Pancreas (tissue), 10 donors: Measurements from ENCODE around the gene ACTG2. TPM values are rescaled to one million over a fixed set of nuclear protein-coding genes. Genes with fewer than 3 reads are reported as not detected.
"Not testable (repeated sequence)": the region's sequence is repeated elsewhere in the genome, so short reads cannot be mapped to it uniquely, and the experiment has no call there.

Source experiments
- ATAC-seq, 4 donors: fragments of 200-7000 bp; cut with Tn5 transposase; one replicate each; pipeline versions ENCODE4 v1.8.0 to v1.9.1; 2020; ENCODE audit warnings: mild to moderate bottlenecking in 4 of 4, moderate library complexity in 4 of 4
- DNase-seq, 6 donors: peaks; one replicate each; pipeline ENCODE4 v3.0.0-alpha.2; 2020
- FAIRE-seq: peaks from 2 replicates; lab custom pipeline; 2012; peaks lifted over from hg19 to GRCh38; lab: Jason Lieb, UNC
- H3K27ac ChIP-seq, 4 donors: fragments of 200-600 bp; sonication (generic); 1 replicate in 3 of 4; 2 replicates in 1 of 4; pipeline versions ENCODE4 v1.5.0 to v1.8.0; 2020
- H3K27me3 ChIP-seq, 4 donors: fragments of 200-600 bp; one replicate each; pipeline ENCODE4 v1.8.0; 2021
- H3K36me3 ChIP-seq, 3 donors: fragments of 200-600 bp; sonication (generic) in 1 of 3; one replicate each; pipeline versions ENCODE4 v1.5.0 to v1.8.0; 2020 to 2021
- H3K4me1 ChIP-seq, 3 donors: fragments of 200-600 bp; one replicate each; pipeline ENCODE4 v1.8.0; 2021
- H3K4me3 ChIP-seq, 4 donors: fragments of 200-600 bp; sonication (generic) in 2 of 4; one replicate each; pipeline versions ENCODE4 v1.5.0 to v1.8.0; 2020 to 2021
- H3K9me3 ChIP-seq, 4 donors: fragments of 200-600 bp; one replicate each; pipeline ENCODE4 v1.8.0; 2021
- CTCF ChIP-seq, 4 donors: fragments of 200-600 bp; sonication (generic) in 3 of 4; IDR thresholded peaks; one replicate each; pipeline versions ENCODE4 v1.5.0 to v1.8.0; 2021; ENCODE audit warnings: antibody characterized with exemption in 4 of 4
- WGBS, 2 donors: extraction: QIAGEN DNeasy Blood & Tissue Kit; methylation state at CpG; one replicate each; pipeline ENCODE4 v1.1.7; 2013; 5-methylcytosine and 5-hydroxymethylcytosine counted together
- intact Hi-C, 3 donors: fragments of 100-400 bp; cut with DNase I; formaldehyde crosslinking; loops; one replicate each; pipeline versions ENCODE4 v1.11.1 to v1.14.2; 2022
- polyA plus RNA-seq, 2 donors: library from polyadenylated mRNA; stranded (reverse); fragments of 200-250 nt; gene quantifications; one replicate each; pipeline ENCODE4 v1.2.3, GENCODE V29; 2013
- total RNA-seq, 6 donors: library from RNA; stranded (reverse); fragmentation: NEBNext Ultra II Directional in 4 of 6; extraction: Animal tissue kit (Norgen Biotek cat#: 25700) in 4 of 6; gene quantifications; one replicate each; pipeline versions ENCODE4 v1.2.1 to v1.2.4, GENCODE V29; 2021 to 2023
- donor health status: healthy with polysubstance abuse.
- donor health status: DM: no; HTN: no; CAD: no; lungs with moderate emphysema.
- donor health status: DM: no; HTN: no; CAD: no.
- donor health status: control.
- donor health status: control.
- donor health status: Bipolar disorder and iron deficiency.
- donor health status: DM: yes; HTN: yes; CAD: no.
- donor health status: DM: no; HTN: no; CAD: no.
- donor health status: DM: no; HTN: no; CAD: no.
- donor health status: DM: yes; HTN: yes; CAD: no.

Gene ACTG2
- total and polyA plus RNA-seq, 8 donors, result 0.28 to 76.3 (median 1.7) TPM

DNA sequence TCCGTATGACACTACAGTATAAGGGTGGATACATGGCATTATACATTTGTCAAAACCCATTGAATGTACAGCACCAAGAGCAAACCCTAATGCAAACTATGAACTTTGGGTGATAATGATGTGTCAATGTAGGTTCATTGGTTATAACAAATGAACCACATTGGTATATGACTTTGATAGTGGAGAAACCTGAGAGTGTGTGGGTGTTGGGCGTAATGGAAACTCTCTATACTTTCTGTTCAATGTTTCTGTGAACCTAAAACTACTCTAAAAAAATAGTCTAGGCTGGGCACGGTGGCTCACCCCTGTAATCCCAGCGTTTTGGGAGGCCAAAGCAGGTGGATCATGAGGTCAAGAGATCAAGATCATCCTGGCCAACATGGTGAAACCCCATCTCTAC is 6.5 kb upstream of the ACTG2 start:
- WGBS, 2 donors, result 61 to 85% methylated on average over 4 of the region's 4 CpGs
- peaks cover 0 to 8% (median 0%) of the 10 kb centered on the region in 4 donors for H3K27me3 ChIP-seq
- intact Hi-C loops, result no loop called here
- TF ChIP-seq CTCF (IDR thresholded peaks at IDR 0.05), result no peak
- ATAC-seq (no peak), DNase-seq (no peak), FAIRE-seq (no peak)
- H3K4me1 ChIP-seq, result no peaks in the 10 kb centered on the region
- no peaks in the 10 kb centered on the region for H3K9me3 ChIP-seq
- H3K4me3 ChIP-seq, result no peak overlapping the region
- H3K36me3 ChIP-seq, result no peaks in the 10 kb centered on the region
- H3K27ac ChIP-seq, result no peak overlapping the region

DNA sequence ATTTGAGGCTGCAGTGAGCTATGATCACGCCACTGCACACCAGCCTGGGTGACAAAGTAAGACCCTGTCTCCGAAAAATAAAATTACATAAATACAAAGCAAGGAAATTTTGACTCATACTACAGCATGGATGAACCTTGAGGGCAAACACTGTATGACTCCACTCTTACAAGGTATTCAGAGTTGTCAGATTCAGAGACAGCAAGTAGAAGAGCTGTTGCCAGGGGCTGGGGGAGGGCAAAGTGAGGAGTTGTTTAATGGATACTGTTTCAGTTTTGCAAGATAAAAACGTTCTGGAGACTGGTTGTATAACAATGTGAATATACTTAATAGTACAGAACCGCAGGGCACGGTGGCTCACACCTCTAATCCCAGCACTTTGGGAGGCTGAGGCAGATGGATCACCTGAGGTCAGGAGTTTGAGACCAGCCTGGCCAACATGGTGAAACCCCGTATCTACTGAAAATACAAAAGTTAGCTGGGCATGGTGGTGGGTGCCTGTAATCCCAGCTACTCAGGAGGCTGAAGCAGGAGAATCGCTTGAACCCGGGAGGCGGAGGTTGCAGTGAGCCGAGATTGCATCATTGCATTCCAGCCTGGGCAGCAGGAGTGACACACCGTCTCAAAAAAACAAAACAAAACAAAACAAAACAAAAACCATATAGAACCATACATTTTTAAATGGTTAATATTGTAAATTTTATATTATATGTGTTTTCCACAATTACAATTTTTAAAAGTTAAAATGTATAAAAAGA is 5.0 kb upstream of the ACTG2 start:
- H3K27ac ChIP-seq, H3K36me3 ChIP-seq, H3K27me3 ChIP-seq, DNase-seq, H3K4me1 ChIP-seq, H3K4me3 ChIP-seq, H3K9me3 ChIP-seq, intact Hi-C loops, FAIRE-seq, ATAC-seq: not testable (repeated sequence)
- WGBS, 2 donors, result 68 to 77% methylated on average over 11 of the region's 11 CpGs

DNA sequence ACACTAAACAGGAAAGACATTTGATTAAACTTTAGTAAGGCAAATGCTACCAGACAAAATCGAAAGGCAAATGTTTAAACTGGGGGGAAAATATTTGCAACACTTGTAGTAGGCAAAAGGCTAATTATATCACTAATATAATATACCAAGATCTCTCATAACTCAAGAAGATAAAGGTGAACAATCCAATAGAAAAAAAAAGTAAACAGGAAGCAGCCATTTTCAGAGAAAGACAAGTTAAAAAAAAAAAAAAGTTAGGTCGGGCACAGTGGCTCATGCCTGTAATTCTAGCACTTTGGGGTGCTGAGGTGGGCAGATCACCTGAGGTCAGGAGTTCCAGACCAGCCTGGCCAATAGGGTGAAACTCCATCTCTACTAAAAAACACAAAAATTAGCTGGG is 4.4 kb upstream of the ACTG2 start:
- Histone ChIP-seq H3K9me3 (no peaks in the 10 kb centered on the region), H3K27me3 (peaks cover 0 to 8% (median 0%) of the 10 kb centered on the region in 4 donors), H3K4me1 (no peaks in the 10 kb centered on the region), H3K27ac (no peak overlapping the region), H3K36me3 (no peaks in the 10 kb centered on the region), H3K4me3 (no peak overlapping the region)
- no peak for TF ChIP-seq CTCF (IDR thresholded peaks at IDR 0.05)
- WGBS, 2 donors, result 39 to 64% methylated on average over 2 of the region's 2 CpGs
- FAIRE-seq (no peak), ATAC-seq (no peak), DNase-seq (no peak)
- intact Hi-C loops, result no loop called here

DNA sequence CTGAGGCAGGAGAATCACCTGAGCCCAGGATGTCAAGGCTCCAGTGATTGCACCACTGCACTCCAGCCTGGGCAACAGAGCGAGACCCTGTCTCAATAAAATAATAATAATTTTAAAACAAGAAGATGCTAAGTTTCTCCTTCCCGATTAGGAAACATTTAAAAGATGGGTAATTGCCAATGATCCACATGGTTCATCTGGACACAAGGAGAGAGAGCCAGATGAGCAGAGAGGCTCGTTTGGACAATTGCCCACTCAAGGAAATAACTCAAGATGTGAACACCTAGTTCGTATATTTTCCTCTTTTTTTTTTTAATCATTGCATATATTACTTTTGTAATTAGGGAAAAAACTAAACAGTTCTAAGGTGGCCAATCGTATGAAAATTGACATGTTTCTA is 3.6 kb upstream of the ACTG2 start:
- FAIRE-seq, result no peak
- Histone ChIP-seq H3K4me3 (no peak overlapping the region), H3K36me3 (no peaks in the 10 kb centered on the region), H3K27me3 (peaks cover 0 to 8% (median 0%) of the 10 kb centered on the region in 4 donors), H3K27ac (no peak overlapping the region), H3K9me3 (no peaks in the 10 kb centered on the region), H3K4me1 (no peaks in the 10 kb centered on the region)
- ATAC-seq, result no peak
- WGBS, 2 donors, result 62 to 69% methylated on average over 5 of the region's 5 CpGs
- intact Hi-C loops, result no loop called here
- no peak for TF ChIP-seq CTCF (IDR thresholded peaks at IDR 0.05)
- no peak for DNase-seq

GRCh38 chr2:73890301-73891092 is 2.3 kb upstream of the ACTG2 start:
- no peaks in the 10 kb centered on the region for H3K36me3 ChIP-seq
- H3K4me3 ChIP-seq, result no peak overlapping the region
- intact Hi-C loops, result no loop called here
- H3K9me3 ChIP-seq, result no peaks in the 10 kb centered on the region
- no peak for ATAC-seq
- FAIRE-seq, result no peak
- peaks cover 0 to 8% (median 0%) of the 10 kb centered on the region in 4 donors for H3K27me3 ChIP-seq
- no peak overlapping the region for H3K27ac ChIP-seq
- TF ChIP-seq CTCF (IDR thresholded peaks at IDR 0.05), result no peak
- WGBS, 2 donors, result 58 to 60% methylated on average over 9 of the region's 9 CpGs
- DNase-seq, result no peak
- no peaks in the 10 kb centered on the region for H3K4me1 ChIP-seq
